ENCODE measurements around the gene PCP2.

DNA sequence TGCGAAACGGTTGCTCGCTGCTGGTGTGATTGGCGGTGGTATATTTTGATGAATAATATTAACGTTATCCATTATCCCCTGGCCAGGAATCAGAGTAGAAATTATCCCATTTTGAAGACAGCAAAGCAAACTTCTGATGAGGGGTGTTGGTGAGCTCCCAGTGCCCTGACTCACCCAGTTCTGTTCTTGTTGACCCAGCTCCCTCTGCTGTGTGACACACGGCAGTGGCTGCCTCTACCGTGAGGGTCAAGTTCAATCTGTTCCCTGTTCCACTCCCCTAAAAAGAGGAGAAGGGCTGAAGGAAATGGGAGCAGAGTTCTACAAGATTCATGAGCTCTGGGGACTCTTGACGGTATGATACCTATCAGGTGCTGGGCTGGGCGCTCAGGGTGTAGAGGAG lies 35.8 kb downstream of the PCP2 start:
- no peak for TF ChIP-seq TARDBP (IDR thresholded peaks at IDR 0.05)
- no peak for TF ChIP-seq SUZ12 (IDR thresholded peaks at IDR 0.05)
- no peak for TF ChIP-seq NFRKB (IDR thresholded peaks at IDR 0.05)
- no peak for TF ChIP-seq ARNT (IDR thresholded peaks at IDR 0.05)
- no peak for TF ChIP-seq BHLHE40 (IDR thresholded peaks at IDR 0.05; ENCODE audit: borderline replicate concordance)
- no peak for TF ChIP-seq SP1 (IDR thresholded peaks at IDR 0.05)
- TF ChIP-seq HDGF (IDR thresholded peaks at IDR 0.05; ENCODE audit: borderline replicate concordance) = no peak
- no peak for TF ChIP-seq L3MBTL2 (conservative IDR thresholded peaks at IDR 0.05)
- no peak for TF ChIP-seq FOXK2 (IDR thresholded peaks at IDR 0.05)
- no peak for TF ChIP-seq ELF4 (IDR thresholded peaks at IDR 0.05)
- TF ChIP-seq CTBP1 (IDR thresholded peaks at IDR 0.05; ENCODE audit: borderline replicate concordance) = no peak
